ENCODE results near the gene UNC79. TPM values are rescaled to one million over a fixed set of nuclear protein-coding genes. Genes with fewer than 3 reads are reported as not detected.

The UNC79 gene
- total and polyA plus RNA-seq, 4 donors = 0.03 to 0.94 (median 0.14) TPM

- no peak overlapping the region for H3K27ac ChIP-seq (ENCODE audit: low read depth in 1 of 2, low read length in 1 of 2)
- ATAC-seq (ENCODE audit: insufficient read depth, low FRiP score) = no peak
- H3K4me3 ChIP-seq = no peak overlapping the region
- 69 to 90% methylated on average over 6 of the region's 6 CpGs for WGBS, 2 donors
- no peaks in the 10 kb centered on the region for H3K4me1 ChIP-seq (ENCODE audit: control insufficient read depth in 5 of 5, insufficient read depth in 5 of 5, low read length in 5 of 5)
- no peaks in the 10 kb centered on the region for H3K36me3 ChIP-seq (ENCODE audit: control insufficient read depth in 4 of 4, insufficient read depth in 4 of 4, low read length in 4 of 4)
- no peak for DNase-seq
- TF ChIP-seq, protein P1, sequence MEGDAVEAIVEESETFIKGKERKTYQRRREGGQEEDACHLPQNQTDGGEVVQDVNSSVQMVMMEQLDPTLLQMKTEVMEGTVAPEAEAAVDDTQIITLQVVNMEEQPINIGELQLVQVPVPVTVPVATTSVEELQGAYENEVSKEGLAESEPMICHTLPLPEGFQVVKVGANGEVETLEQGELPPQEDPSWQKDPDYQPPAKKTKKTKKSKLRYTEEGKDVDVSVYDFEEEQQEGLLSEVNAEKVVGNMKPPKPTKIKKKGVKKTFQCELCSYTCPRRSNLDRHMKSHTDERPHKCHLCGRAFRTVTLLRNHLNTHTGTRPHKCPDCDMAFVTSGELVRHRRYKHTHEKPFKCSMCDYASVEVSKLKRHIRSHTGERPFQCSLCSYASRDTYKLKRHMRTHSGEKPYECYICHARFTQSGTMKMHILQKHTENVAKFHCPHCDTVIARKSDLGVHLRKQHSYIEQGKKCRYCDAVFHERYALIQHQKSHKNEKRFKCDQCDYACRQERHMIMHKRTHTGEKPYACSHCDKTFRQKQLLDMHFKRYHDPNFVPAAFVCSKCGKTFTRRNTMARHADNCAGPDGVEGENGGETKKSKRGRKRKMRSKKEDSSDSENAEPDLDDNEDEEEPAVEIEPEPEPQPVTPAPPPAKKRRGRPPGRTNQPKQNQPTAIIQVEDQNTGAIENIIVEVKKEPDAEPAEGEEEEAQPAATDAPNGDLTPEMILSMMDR (IDR thresholded peaks at IDR 0.05; ENCODE audit: control extremely low read depth, extremely low read depth) = no peak
- no peaks in the 10 kb centered on the region for H3K27me3 ChIP-seq (ENCODE audit: control insufficient read depth in 3 of 3, insufficient read depth in 3 of 3, low read length in 2 of 3)
- no peak overlapping the region for H3K9ac ChIP-seq (ENCODE audit: insufficient read depth in 1 of 2, low read length in 2 of 2)
- no peaks in the 10 kb centered on the region for H3K9me3 ChIP-seq (ENCODE audit: control insufficient read depth in 4 of 4, insufficient read depth in 3 of 4, low read length in 3 of 4)
These were observed 302.9 kb downstream of the UNC79 start for GRCh38 chr14:93733631-93734030.

DNA sequence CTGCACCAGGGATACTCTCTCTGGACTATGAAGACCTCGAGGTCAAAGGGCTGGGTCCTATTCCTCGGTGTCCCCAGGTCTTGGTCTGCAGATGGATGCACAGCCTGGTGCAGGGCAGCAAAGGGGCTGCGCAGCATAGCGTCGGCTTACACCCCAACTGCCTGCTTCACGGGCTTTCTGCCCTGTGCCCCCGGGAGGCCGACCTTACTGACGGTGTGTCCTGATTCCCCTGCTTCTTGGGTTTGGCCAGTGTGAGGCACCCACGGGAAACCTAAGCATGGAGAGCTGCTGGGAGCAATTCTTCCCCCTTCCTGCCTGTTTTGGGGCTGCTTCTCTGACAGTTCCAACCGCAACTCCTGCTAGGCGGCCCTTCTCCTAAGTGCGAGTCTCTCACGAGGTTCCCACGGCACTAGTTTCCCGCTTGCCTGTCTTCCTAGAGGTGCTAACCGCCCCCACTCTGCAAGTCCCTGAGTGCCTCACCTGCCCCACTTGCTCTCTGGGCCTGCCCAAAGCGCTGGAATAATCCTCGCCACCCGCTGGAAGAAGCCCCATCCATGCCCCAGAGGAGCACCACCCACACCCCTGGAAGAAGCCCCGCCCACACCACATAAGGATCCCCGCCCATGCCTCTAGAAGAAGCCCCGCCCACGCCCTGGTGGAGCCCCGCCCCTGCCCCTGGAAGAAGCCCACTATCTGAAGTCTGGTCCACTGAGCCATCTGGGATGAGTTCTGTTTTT lies 303.5 kb downstream of the UNC79 start:
- TF ChIP-seq, protein P1 (IDR thresholded peaks at IDR 0.05; ENCODE audit: control extremely low read depth, extremely low read depth) = no peak
- Histone ChIP-seq H3K4me1 (ENCODE audit: control insufficient read depth in 5 of 5, insufficient read depth in 5 of 5, low read length in 5 of 5) (no peaks in the 10 kb centered on the region), H3K36me3 (ENCODE audit: control insufficient read depth in 4 of 4, insufficient read depth in 4 of 4, low read length in 4 of 4) (no peaks in the 10 kb centered on the region), H3K4me3 (no peak overlapping the region), H3K9me3 (ENCODE audit: control insufficient read depth in 4 of 4, insufficient read depth in 3 of 4, low read length in 3 of 4) (no peaks in the 10 kb centered on the region), H3K9ac (ENCODE audit: insufficient read depth in 1 of 2, low read length in 2 of 2) (no peak overlapping the region), H3K27ac (ENCODE audit: low read depth in 1 of 2, low read length in 1 of 2) (no peak overlapping the region), H3K27me3 (ENCODE audit: control insufficient read depth in 3 of 3, insufficient read depth in 3 of 3, low read length in 2 of 3) (no peaks in the 10 kb centered on the region)
- ATAC-seq (ENCODE audit: insufficient read depth, low FRiP score) (no peak), DNase-seq (no peak)
- WGBS, 2 donors = 86 to 88% methylated on average over 25 of the region's 25 CpGs

DNA sequence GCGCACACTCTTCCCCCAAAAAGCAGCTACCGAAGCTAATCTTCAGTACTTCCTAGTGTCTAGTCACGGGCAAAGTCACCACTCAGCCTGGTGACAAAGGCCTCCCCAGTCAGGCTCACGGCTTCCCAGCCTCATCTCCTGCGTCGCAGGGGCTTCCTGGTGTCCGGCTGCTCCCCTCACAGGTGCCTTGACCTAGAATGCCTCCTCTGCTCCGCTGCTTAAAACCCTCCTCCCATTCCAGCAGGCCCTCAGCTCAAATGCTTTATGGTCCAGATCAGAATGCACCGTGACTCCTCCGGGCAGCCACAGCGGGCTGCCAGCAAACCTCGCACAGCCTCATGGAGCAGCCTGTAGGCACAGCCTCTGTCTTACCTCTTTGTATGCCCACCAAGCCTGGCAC lies 304.5 kb downstream of the UNC79 start:
- H3K36me3 ChIP-seq (ENCODE audit: control insufficient read depth in 4 of 4, insufficient read depth in 4 of 4, low read length in 4 of 4) = no peaks in the 10 kb centered on the region
- no peak overlapping the region for H3K27ac ChIP-seq (ENCODE audit: low read depth in 1 of 2, low read length in 1 of 2)
- H3K9ac ChIP-seq (ENCODE audit: insufficient read depth in 1 of 2, low read length in 2 of 2) = no peak overlapping the region
- peaks cover 0 to 3% (median 0%) of the 10 kb centered on the region in 3 donors for H3K27me3 ChIP-seq (ENCODE audit: control insufficient read depth in 3 of 3, insufficient read depth in 3 of 3, low read length in 2 of 3)
- DNase-seq (no peak), ATAC-seq (ENCODE audit: insufficient read depth, low FRiP score) (no peak)
- 88 to 93% methylated on average over 12 of the region's 12 CpGs for whole genome bisulfite sequencing, 2 donors
- H3K4me1 ChIP-seq (ENCODE audit: control insufficient read depth in 5 of 5, insufficient read depth in 5 of 5, low read length in 5 of 5) = no peaks in the 10 kb centered on the region
- no peak overlapping the region for H3K4me3 ChIP-seq
- no peaks in the 10 kb centered on the region for H3K9me3 ChIP-seq (ENCODE audit: control insufficient read depth in 4 of 4, insufficient read depth in 3 of 4, low read length in 3 of 4)
- TF ChIP-seq, protein P1 (IDR thresholded peaks at IDR 0.05; ENCODE audit: control extremely low read depth, extremely low read depth) = no peak

All from lung (tissue), 12 donors.